Stromal cell of bone marrow (primary cell): ENCODE results near the gene UBL4A.

Experiments used
- DNase-seq: peaks from one replicate; pipeline ENCODE4 v3.0.0-alpha.2; 2012; ENCODE audit warnings: low read depth

UBL4A gene

GRCh38 chrX:154486396-154487207 is at the start of gene UBL4A:
TSS of gene UBL4A (minus strand) at chrX:154486615. CDS start at chrX:154486584, 31 bp downstream.
- no peak for DNase-seq

DNA sequence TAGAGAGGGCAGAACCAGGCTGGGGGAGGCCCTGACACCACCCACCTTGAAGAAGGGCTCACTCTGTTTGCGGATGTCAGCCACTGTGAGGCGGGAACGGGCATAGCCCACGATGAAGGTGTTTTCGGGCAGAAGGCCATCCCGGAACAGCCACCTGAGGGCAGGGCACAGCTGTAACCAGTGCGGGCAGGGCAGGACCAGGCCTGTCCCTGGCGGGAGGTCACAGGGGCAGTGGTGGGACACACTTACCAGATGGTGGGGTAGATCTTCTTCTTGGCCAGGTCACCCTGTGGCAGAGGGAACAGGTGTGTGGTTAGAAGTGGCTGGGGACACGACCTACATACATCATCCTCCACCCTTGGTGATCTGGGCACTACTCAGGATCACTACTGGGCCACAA is 49.5 kb upstream of the UBL4A start:
- no peak for DNase-seq

- peak; percentile 54 for DNase-seq
Observed at GRCh38 chrX:154534526-154535322, 48.3 kb upstream of the UBL4A start.

DNA sequence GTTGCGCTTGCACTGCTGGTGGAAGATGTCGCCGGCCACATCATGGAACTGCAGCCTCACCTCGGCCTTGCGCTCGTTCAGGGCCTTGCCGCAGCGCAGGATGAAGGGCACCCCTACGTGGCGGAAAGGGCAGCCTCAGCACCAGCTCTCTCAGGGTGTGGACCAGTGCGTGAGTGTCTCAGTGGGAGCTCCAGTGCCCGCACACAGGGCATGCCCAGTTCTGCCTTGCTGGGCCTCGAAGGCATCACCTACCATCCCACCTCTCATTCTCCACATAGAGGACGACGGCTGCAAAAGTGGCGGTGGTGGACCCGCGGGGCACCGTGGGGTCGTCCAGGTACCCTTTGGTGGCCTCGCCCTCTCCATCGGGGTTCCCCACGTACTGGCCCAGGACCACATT is 46.3 kb upstream of the UBL4A start:
- no peak for DNase-seq

DNA sequence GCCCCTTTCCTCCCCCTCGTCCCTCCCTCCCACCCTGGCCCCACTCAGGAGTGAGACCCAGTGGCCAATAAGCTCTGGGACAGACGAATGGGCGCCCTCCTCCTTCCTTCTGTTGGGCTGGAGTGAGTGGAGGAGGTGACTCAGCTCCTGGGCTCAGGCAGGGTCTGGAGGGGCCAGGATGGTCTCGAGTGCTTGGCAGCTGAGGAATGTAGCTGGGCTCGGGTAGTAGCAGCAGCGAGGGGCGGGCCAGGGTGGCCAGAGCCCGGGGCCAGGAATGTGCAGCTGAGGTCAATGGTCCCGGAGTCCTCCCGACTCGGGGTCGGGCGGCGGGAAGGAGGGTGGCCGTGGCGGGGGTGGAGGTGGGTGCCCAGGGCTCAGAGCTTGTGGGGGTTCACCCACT is 45.2 kb upstream of the UBL4A start:
- DNase-seq, result no peak

GRCh38 chrX:154530286-154530685 is 43.9 kb upstream of the UBL4A start:
- no peak for DNase-seq

DNA sequence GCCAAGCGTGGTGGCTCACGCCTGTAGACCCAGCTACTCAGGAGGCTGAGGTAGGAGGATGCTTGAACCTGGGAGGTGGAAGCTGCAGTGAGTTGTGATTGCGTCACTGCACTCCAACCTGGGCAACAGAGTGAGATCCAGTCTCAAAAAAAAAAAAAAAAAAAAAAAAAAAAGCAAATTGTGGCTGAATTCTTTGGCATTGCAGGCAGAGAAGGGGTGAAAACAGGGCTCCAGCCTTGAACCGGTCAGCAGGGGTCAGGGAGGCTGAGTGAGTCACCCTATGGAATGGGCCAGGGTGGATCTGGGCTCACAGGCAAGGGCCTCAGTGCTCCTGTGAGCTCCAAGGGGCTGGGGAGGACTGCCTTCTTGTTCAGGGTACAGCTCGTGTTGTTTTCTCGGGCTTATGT is 42.8 kb upstream of the UBL4A start:
- DNase-seq, result no peak

GRCh38 chrX:154526901-154527675 is 40.7 kb upstream of the UBL4A start:
- no peak for DNase-seq

DNA sequence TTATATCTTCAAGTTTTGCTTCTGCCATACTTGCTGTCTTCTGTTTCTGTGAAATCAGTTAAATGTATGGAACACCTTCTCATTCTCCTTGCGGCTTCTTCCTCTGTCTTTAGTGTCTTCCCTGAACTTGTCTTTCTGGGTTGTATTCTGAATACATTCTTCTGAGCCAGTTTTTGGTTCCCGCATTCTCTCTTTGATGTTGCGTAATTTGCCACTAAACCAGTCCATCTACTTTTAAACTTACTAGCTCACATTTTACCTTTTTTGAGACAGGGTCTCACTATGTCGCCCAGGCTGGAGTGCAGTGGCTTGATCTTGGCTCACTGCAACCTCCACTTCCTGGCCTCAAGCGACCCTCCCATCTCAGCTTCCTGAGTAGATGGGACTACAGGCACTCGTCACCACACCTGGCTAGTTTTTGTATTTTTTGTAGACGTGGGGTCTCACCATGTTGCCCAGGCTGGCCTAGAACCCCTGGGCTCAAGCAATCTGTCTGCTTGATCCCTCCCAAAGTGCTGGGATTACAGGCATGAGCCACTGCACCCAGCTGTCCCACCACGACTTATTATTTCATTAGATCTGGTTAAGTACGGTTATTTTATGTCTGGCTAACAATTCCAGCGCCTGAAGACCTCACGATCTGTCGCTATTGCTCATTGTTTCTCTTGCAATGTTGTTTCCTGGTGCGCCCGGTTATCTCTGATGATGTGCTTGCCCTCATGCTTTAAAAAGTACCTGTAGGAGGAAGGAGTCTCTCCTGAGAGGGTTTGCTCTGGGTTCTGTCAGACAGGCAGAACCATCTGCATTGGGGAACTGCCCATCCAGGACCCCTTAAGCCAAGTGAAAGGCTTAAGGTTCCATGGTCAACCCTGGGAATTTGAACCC is 39.4 kb upstream of the UBL4A start:
- DNase-seq, result no peak

DNA sequence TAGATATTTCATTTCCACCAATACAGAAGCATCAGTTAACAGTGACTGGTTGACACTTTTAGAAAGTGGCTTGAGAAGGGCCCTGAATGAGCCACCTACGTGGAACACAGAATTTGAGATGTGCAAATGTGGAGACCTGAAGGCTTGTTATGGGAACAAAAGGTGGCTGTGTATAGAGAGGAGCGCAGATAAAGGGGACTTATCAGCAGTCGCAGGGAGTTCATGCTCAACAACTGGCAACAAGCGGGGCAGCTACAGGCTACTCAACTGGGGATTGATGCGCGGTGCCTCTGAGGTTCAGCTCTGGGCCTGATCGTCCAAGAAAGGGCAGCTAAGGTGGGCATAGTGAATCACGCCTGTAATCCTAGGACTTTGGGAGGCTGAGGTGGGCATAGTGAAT is 33.0 kb upstream of the UBL4A start:
- DNase-seq, result no peak

DNA sequence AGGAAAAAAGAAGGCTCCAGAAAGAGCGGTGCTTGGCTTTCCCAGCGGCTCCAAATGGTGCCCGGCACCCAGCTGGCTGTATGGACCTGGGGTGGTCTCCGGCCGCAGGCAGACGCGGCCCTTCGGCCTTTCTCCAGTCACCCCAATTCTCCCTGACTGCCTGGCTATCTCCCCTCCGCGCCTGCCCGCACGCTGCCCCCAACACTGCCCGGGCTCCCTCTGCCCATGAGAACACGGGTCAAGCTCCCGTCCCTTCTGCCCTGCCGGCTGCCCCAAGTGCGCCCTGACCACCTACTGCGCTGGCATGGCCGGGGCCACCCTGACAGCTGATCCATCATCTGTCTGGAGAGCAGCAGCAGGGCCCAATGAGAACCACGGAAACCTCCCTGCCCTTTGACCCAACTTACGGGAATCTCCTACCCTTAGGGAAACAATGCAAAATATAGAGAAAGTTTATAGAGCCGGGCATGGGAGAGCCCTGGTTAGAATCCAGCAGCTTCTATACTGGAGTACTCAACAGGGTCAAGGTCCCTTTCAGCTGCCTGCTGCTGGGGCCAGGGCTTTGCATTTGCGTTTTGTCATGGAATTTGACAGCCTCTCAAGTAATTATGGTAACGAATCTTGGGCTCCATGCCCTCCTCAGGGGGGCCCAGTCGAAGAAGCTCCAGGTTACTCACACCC is 30.8 kb upstream of the UBL4A start:
- no peak for DNase-seq

- DNase-seq, result no peak
Observed at GRCh38 chrX:154516656-154517100, 30.3 kb upstream of the UBL4A start.

GRCh38 chrX:154515966-154516655 is 29.7 kb upstream of the UBL4A start, which contains the start of gene FAM3A:
TSS of gene FAM3A (minus strand) at chrX:154516232. CDS start at chrX:154515772, 460 bp downstream.
- peak; percentile 64 for DNase-seq

GRCh38 chrX:154515090-154515965 is 28.9 kb upstream of the UBL4A start:
- no peak for DNase-seq

DNA sequence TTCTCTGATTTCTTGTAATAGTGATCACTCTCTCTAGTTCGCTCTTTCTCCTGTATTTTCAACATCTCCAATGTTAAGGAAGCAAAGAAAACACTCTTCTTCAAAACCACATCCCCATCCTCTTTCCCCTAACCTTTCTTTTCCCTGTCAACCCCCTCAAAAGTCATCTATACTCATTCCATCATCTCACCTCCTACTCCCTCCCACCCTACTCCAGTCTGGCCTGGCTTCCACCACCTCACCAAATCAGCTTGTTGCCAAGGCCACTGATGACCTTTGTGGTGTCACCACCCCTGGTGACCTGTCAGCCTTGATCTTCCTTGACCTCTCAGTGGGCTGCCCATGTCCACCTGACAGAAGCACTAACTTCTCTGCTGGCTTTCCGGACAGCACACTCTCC is 27.3 kb upstream of the UBL4A start:
- no peak for DNase-seq

DNA sequence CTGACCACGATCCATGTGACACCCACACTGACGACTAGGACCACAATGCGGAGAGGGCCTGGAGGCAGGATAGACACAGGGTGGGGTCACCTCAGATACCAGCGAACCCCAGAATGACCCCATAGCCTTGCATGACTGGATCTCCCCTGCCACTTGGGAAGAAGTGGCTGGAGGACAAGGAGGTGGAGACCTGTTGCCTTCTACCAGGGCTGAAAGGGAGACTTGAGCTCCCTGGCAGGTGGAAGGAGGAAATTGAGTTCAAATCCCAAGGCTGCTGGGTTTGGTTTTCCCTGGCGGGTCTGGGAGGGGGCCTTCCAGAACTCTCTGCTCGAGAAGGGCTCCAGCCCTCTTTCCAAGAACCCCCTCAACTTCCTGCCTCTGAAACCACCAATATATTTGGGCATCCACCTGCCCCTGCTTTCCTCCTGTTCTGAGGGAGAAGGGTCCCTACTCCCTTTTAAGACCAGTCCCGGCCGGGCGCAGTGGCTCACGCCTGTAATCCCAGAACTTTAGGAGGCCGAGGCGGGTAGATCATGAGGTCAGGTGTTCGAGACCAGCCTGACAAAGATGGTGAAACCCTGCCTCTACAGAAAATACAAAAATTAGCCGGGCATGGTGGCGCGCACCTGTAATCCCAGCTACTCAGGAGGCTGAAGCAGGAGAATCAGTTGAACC is 26.6 kb upstream of the UBL4A start:
- no peak for DNase-seq

DNA sequence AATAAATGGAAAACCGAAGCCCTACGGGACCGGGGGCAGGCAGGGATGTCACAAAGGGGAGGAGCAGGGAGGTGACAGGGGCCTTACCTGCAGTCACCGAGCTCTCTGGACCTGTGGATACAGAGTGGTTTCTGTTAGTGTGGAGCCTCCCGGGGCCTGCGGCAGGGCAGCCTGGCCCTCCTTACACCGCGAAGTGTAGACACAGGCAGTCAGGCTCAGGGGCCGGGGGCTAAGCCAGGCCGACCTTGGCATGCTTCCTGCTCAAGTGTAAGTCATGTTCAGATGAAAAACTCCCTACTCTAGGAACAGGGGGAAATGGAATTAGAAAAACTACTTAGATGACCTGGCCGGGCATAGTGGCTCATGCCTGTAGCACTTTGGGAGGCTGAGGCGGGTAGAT is 25.3 kb upstream of the UBL4A start:
- no peak for DNase-seq

DNA sequence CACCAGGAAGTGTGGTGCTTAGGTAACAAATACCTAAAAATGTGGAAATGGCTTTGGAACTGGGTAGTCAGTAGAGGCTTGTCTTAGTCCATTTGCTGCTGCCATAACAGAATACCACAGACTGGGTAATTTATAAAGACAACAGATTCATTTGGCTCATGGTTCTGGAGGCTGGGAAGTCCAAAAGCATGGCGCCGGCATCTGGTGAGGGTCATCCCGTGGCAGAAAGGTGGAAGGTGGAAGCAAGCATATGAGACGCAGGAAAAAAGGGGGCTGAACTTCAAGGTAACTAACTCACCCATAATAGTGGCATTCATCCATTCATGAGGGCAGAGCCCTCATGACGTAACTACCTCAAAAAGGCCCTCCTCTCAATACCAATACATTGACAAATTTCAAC is 23.0 kb upstream of the UBL4A start:
- no peak for DNase-seq

DNA sequence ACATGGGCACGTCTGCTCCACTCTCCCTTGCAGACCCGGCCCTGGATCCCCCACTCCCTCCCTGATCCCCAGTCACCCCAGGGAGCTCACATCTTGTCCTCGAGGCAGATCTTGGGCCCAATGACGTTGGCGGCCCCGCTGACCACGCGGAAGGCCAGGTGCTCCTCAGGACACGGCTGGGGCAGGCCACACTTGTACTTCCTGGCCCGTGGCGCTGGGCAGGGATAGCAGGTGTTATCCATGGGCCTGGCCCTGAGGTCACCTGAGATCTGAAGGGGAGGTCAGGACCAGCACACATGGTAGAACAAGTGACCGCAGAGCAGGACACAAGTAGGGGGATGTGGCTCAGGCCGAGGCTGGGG is 21.9 kb upstream of the UBL4A start:
- DNase-seq, result no peak
